SU-DHL-6 (cell line): Measurements from ENCODE around the gene KIAA1210.

Experiments used
- H2AFZ ChIP-seq: fragments of 200-600 bp; sonication (generic); 2 replicates; pipeline ENCODE4 v1.6.1; 2014; ENCODE audit warnings: low read depth, mild to moderate bottlenecking, moderate library complexity, mixed read lengths, antibody characterized with exemption, low read length; ENCODE audit not compliant: severe bottlenecking
- H3F3A ChIP-seq: fragments of 200-600 bp; shearing (Covaris generic); 2 replicates; pipeline ENCODE4 v1.6.0; 2016; ENCODE audit warnings: antibody characterized with exemption, mild to moderate bottlenecking; ENCODE audit not compliant: insufficient read depth
- H3K27ac ChIP-seq: fragments of 200-600 bp; sonication (generic); 2 replicates; pipeline ENCODE4 v1.5.1; 2016; ENCODE audit warnings: low read depth, mild to moderate bottlenecking, low read length, moderate library complexity, mixed read lengths
- H3K27me3 ChIP-seq: fragments of 200-600 bp; sonication (generic), shearing (Covaris generic); 2 replicates; pipeline ENCODE4 v1.6.0; 2014; ENCODE audit warnings: mild to moderate bottlenecking, low read length
- H3K36me3 ChIP-seq: fragments of 200-600 bp; sonication (generic); 2 replicates; pipeline ENCODE4 v1.6.1; 2014; ENCODE audit warnings: mild to moderate bottlenecking, low read length, mixed read lengths
- H3K4me2 ChIP-seq: fragments of 300-600, 200-600 bp; shearing (Covaris generic), sonication (generic); 2 replicates; pipeline ENCODE4 v1.6.0; 2014; ENCODE audit warnings: low read length, low read depth, mild to moderate bottlenecking; ENCODE audit not compliant: poor library complexity, severe bottlenecking
- H3K4me3 ChIP-seq: fragments of 200-600 bp; sonication (generic); 2 replicates; pipeline ENCODE4 v1.5.1; 2014; ENCODE audit warnings: antibody characterized with exemption, low read length, mild to moderate bottlenecking, mixed read lengths; ENCODE audit not compliant: insufficient read depth, poor library complexity, severe bottlenecking
- H3K79me2 ChIP-seq: fragments of 200-600 bp; sonication (generic); 2 replicates; pipeline ENCODE4 v1.6.1; 2014; ENCODE audit warnings: mild to moderate bottlenecking, low read length, moderate library complexity; ENCODE audit not compliant: insufficient read depth
- H3K9ac ChIP-seq: fragments of 200-600 bp; sonication (generic); 2 replicates; pipeline ENCODE4 v1.7.0; 2014; ENCODE audit warnings: mild to moderate bottlenecking, low read length
- H3K9me2 ChIP-seq: fragments of 200-600 bp; sonication (generic); replicated peaks from 2 replicates; pipeline ENCODE4 v1.6.1; 2014; ENCODE audit warnings: low read length; ENCODE audit not compliant: insufficient read depth
- H3K9me3 ChIP-seq: fragments of 200-600 bp; sonication (generic); 2 replicates; pipeline ENCODE4 v1.6.1; 2014; ENCODE audit warnings: low read length, mixed read lengths; ENCODE audit not compliant: insufficient read depth
- H4K20me1 ChIP-seq: fragments of 200-600 bp; sonication (generic); 2 replicates; pipeline ENCODE4 v1.6.1; 2014; ENCODE audit warnings: low read depth, mild to moderate bottlenecking, antibody characterized with exemption, low read length, moderate library complexity, mixed read lengths
- CTCF ChIP-seq: fragments of 200-600 bp; sonication (generic); IDR thresholded peaks from one replicate; pipeline ENCODE4 v1.5.1; 2017; ENCODE audit warnings: antibody characterized with exemption, mild to moderate bottlenecking, low read length, moderate library complexity; ENCODE audit not compliant: insufficient read depth, poor library complexity, severe bottlenecking
- EZH2phosphoT487 ChIP-seq: fragments of 200-600 bp; sonication (generic), shearing (Covaris generic); conservative IDR thresholded peaks from 2 replicates; pipeline ENCODE4 v1.6.1; 2018; ENCODE audit warnings: mild to moderate bottlenecking, antibody characterized with exemption, low read length, moderate library complexity, mixed read lengths

Gene KIAA1210

GRCh38 chrX:119072744-119073143, 54.9 kb downstream of the KIAA1210 start, which contains the start of gene CT47C1:
CT47C1 (plus strand) TSS chrX:119072993; CDS start chrX:119073226, 233 bp downstream.
- Histone ChIP-seq H3K27me3 (no peaks in the 10 kb centered on the region), H3K79me2 (no peaks in the 10 kb centered on the region), H3F3A (no peaks in the 10 kb centered on the region), H3K9me2 (no peaks in the 10 kb centered on the region), H3K4me2 (no peak within 1 kb of the TSS), H3K9ac (no peak within 1 kb of the TSS), H2AFZ (no peak within 1 kb of the TSS), H3K9me3 (no peaks in the 10 kb centered on the region), H4K20me1 (no peaks in the 10 kb centered on the region), H3K4me3 (no peak within 1 kb of the TSS), H3K27ac (no peak within 1 kb of the TSS), H3K36me3 (no peaks in the 10 kb centered on the region)
- TF ChIP-seq CTCF (no peak), EZH2phosphoT487 (no peak)

- H3K27ac ChIP-seq: no peak overlapping the region
- no peaks in the 10 kb centered on the region for H3K79me2 ChIP-seq
- no peaks in the 10 kb centered on the region for H3K9me3 ChIP-seq
- H3K9me2 ChIP-seq: no peaks in the 10 kb centered on the region
- H4K20me1 ChIP-seq: no peaks in the 10 kb centered on the region
- no peak overlapping the region for H3K9ac ChIP-seq
- no peaks in the 10 kb centered on the region for H3K36me3 ChIP-seq
- H3K4me2 ChIP-seq: no peak overlapping the region
- H2AFZ ChIP-seq: no peak overlapping the region
- TF ChIP-seq EZH2phosphoT487 (no peak), CTCF (no peak)
- no peaks in the 10 kb centered on the region for H3F3A ChIP-seq
- no peaks in the 10 kb centered on the region for H3K27me3 ChIP-seq
- no peak overlapping the region for H3K4me3 ChIP-seq
Measured at GRCh38 chrX:119071381-119071780, 56.2 kb downstream of the KIAA1210 start.

- Histone ChIP-seq H2AFZ (no peak overlapping the region), H3K9me2 (no peaks in the 10 kb centered on the region), H3K27ac (no peak overlapping the region), H3K9ac (no peak overlapping the region), H3K4me3 (no peak overlapping the region), H3K9me3 (no peaks in the 10 kb centered on the region), H3F3A (no peaks in the 10 kb centered on the region), H3K27me3 (no peaks in the 10 kb centered on the region), H4K20me1 (no peaks in the 10 kb centered on the region), H3K4me2 (no peak overlapping the region), H3K79me2 (no peaks in the 10 kb centered on the region), H3K36me3 (no peaks in the 10 kb centered on the region)
- no peak for TF ChIP-seq EZH2phosphoT487
- TF ChIP-seq CTCF: no peak
Measured at GRCh38 chrX:119069762-119070161, 57.9 kb downstream of the KIAA1210 start.
